OCI-LY1 (cell line): ENCODE results near the gene NEK4.

ENCODE experiments used
- EZH2 ChIP-seq: fragments of 200-600 bp; sonication (generic), shearing (Covaris generic); IDR thresholded peaks from 2 replicates; pipeline ENCODE4 v1.8.0; 2017; ENCODE audit warnings: borderline replicate concordance, mixed run types, mild to moderate bottlenecking, antibody characterized with exemption, low read length, moderate library complexity, mixed read lengths
- TF ChIP-seq, protein P1 (sequence below): fragments of 200-600 bp; sonication (generic), shearing (Covaris generic); IDR thresholded peaks from 2 replicates; pipeline ENCODE4 v1.5.1; 2017; ENCODE audit warnings: mild to moderate bottlenecking, antibody characterized with exemption, low read length, moderate library complexity, mixed read lengths

GRCh38 chr3:52670621-52671521 is 99.9 kb downstream of the NEK4 start:
- no peak for TF ChIP-seq EZH2
- TF ChIP-seq, protein P1, sequence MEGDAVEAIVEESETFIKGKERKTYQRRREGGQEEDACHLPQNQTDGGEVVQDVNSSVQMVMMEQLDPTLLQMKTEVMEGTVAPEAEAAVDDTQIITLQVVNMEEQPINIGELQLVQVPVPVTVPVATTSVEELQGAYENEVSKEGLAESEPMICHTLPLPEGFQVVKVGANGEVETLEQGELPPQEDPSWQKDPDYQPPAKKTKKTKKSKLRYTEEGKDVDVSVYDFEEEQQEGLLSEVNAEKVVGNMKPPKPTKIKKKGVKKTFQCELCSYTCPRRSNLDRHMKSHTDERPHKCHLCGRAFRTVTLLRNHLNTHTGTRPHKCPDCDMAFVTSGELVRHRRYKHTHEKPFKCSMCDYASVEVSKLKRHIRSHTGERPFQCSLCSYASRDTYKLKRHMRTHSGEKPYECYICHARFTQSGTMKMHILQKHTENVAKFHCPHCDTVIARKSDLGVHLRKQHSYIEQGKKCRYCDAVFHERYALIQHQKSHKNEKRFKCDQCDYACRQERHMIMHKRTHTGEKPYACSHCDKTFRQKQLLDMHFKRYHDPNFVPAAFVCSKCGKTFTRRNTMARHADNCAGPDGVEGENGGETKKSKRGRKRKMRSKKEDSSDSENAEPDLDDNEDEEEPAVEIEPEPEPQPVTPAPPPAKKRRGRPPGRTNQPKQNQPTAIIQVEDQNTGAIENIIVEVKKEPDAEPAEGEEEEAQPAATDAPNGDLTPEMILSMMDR: no peak
